PFSK-1 (cell line): ENCODE data around the gene PRSS33. TPM values are rescaled to one million over a fixed set of nuclear protein-coding genes. Genes with fewer than 3 reads are reported as not detected.

Experiments
- FOXP2 ChIP-seq: optimal IDR thresholded peaks from 2 replicates; pipeline ENCODE3; 2011; ENCODE audit warnings: borderline replicate concordance, control low read depth, inconsistent platforms; ENCODE audit not compliant: insufficient read depth; ENCODE audit errors: extremely low read length, extremely low read depth
- POLR2AphosphoS5 ChIP-seq: IDR thresholded peaks from 2 replicates; pipeline ENCODE4 v1.6.1; 2012; ENCODE audit warnings: low read depth, mild to moderate bottlenecking, control low read depth, low read length, moderate library complexity
- SIN3A ChIP-seq: IDR thresholded peaks from 2 replicates; pipeline ENCODE4 v1.6.1; 2012; ENCODE audit warnings: mild to moderate bottlenecking, low read length, moderate library complexity, borderline replicate concordance; ENCODE audit not compliant: insufficient read depth
- TAF1 ChIP-seq: IDR thresholded peaks from 2 replicates; pipeline ENCODE4 v1.6.1; 2012; ENCODE audit warnings: low read length, control low read depth, borderline replicate concordance; ENCODE audit not compliant: insufficient read depth
- polyA plus RNA-seq: library from polyadenylated mRNA; unstranded; fragments of >200 nt; gene quantifications from one replicate; pipeline ENCODE4 v1.2.1, GENCODE V29; 2012; ENCODE audit warnings: low read depth, missing spikeins; ENCODE audit not compliant: insufficient read length
- TF ChIP-seq, protein P1 (sequence below), 2 experiments: IDR thresholded peaks; 2 replicates each; pipeline versions ENCODE4 v1.6.1 to v1.8.0; 2011 to 2012; ENCODE audit warnings: low read depth in 2 of 2, low read length in 2 of 2, control low read depth in 1 of 2, inconsistent platforms in 1 of 2, mild to moderate bottlenecking in 1 of 2, moderate library complexity in 1 of 2; ENCODE audit not compliant: insufficient read depth in 1 of 2

PRSS33 gene
- not detected for polyA plus RNA-seq

DNA sequence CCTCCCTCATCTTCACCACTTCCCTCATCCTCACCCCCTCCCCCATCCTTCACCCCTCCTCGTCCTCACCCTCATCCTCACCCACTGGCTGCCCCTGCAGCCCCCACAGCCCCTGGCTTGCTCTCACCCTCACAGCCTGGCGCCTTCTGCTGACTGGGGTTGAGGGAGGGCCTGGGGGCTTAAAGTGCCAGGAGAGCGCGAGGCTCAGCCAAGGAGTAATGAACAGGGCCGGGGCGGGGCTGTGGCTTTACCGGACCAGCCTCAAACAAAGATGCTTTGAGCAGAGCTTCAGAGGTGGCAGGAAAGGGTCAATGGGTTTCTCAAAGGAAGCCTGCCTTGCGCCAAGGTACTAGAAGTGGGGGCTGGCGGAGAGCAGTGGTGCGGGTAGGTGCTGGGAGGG, at the start of gene PRSS33:
TSS of gene PRSS33 (minus strand) at position 155 of the 400 bp plus-strand sequence. CDS start 1,013 bp downstream, outside the sequence.
- TF ChIP-seq POLR2AphosphoS5 (no peak), SIN3A (no peak), FOXP2 (no peak), TAF1 (no peak)
- TF ChIP-seq, protein P1, sequence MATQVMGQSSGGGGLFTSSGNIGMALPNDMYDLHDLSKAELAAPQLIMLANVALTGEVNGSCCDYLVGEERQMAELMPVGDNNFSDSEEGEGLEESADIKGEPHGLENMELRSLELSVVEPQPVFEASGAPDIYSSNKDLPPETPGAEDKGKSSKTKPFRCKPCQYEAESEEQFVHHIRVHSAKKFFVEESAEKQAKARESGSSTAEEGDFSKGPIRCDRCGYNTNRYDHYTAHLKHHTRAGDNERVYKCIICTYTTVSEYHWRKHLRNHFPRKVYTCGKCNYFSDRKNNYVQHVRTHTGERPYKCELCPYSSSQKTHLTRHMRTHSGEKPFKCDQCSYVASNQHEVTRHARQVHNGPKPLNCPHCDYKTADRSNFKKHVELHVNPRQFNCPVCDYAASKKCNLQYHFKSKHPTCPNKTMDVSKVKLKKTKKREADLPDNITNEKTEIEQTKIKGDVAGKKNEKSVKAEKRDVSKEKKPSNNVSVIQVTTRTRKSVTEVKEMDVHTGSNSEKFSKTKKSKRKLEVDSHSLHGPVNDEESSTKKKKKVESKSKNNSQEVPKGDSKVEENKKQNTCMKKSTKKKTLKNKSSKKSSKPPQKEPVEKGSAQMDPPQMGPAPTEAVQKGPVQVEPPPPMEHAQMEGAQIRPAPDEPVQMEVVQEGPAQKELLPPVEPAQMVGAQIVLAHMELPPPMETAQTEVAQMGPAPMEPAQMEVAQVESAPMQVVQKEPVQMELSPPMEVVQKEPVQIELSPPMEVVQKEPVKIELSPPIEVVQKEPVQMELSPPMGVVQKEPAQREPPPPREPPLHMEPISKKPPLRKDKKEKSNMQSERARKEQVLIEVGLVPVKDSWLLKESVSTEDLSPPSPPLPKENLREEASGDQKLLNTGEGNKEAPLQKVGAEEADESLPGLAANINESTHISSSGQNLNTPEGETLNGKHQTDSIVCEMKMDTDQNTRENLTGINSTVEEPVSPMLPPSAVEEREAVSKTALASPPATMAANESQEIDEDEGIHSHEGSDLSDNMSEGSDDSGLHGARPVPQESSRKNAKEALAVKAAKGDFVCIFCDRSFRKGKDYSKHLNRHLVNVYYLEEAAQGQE (IDR thresholded peaks at IDR 0.05; ENCODE audit: insufficient read depth in 1 of 2, low read depth in 2 of 2, low read length in 2 of 2), result no peak

DNA sequence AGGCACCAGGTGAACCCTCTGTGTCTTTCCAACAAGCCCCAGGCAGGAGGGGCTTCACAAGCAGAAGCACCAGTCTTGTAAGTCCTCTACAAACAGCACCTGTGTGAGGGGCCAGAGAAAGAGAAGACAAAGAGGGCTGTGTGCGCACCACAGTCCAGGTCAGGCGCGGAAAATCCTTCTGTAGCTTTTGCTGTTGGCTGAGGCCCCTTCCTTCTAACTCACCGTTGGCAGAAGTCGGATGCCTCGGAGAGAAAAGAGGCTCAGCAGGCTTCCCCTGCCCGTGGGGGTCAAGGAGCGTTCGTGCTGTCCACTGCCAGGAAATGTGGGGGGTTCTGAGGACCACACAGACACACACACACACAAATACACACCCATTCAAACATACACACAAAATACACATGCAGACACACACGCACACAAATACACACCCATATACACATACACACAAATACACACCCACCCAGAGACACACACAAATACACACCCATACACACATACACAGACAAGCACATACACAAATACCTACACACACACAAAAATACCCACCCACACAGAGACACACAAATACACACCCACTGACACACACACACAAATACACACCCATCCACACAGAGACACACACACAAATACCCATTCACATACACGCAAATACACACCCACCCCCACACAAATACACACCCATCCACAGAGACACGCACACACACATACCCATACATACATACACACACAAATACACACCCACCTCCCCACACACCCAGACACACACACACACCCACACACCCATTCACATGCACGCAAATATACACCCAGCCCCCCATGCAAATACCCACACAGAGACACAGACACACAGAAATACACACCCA, 49.5 kb upstream of the PRSS33 start:
- TF ChIP-seq TAF1 (no peak), FOXP2 (no peak), POLR2AphosphoS5 (no peak), SIN3A (no peak)
- TF ChIP-seq, protein P1 (IDR thresholded peaks at IDR 0.05; ENCODE audit: insufficient read depth in 1 of 2, low read depth in 2 of 2, low read length in 2 of 2), result no peak

- TF ChIP-seq, protein P1 (IDR thresholded peaks at IDR 0.05; ENCODE audit: insufficient read depth in 1 of 2, low read depth in 2 of 2, low read length in 2 of 2), result no peak
- peak; percentile 29 for TF ChIP-seq FOXP2
Measured at GRCh38 chr16:2835638-2836493, 48.5 kb upstream of the PRSS33 start.

DNA sequence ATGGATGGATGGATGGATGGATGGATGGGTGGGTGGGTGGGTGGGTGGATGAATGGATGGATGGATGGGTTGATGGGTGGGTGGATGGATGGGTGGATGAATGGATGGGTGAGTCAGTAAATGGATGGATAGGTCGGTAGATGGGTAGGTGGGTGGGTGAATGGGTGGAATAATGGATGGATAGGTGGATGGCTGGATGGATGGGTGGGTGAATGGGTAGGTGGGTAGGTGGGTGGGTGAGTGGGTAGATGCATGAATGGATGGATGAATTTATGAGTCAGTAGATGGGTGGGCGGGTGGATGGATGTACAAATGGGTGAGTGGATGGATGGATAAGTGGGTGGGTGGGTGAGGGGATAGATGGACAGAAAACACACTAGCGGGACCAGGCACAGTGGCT, 47.6 kb upstream of the PRSS33 start:
- TF ChIP-seq, protein P1 (IDR thresholded peaks at IDR 0.05; ENCODE audit: insufficient read depth in 1 of 2, low read depth in 2 of 2, low read length in 2 of 2), result no peak
- TF ChIP-seq SIN3A (no peak), FOXP2 (no peak), POLR2AphosphoS5 (no peak), TAF1 (no peak)
